GM12878 (cell line): ENCODE results near the gene MYCN. TPM values are rescaled to one million over a fixed set of nuclear protein-coding genes. Genes with fewer than 3 reads are reported as not detected.

Experiments
- ATAC-seq: fragments of 200-7000 bp; cut with Tn5 transposase; 3 replicates; pipeline ENCODE4 v1.9.1; 2020; ENCODE audit warnings: mild to moderate bottlenecking, moderate library complexity
- BruUV-seq: library from RNA; stranded (reverse); fragments of 400-500 nt; replicated peaks from 2 replicates; lab custom pipeline; 2021; lab: Mats Ljungman, UMichigan
- CTCF ChIA-PET: fragments of 300-600 bp; sonication (Branson Sonifier 250); formaldehyde crosslinking; extraction: SDS; loops from one replicate; lab custom pipeline; 2021; ENCODE audit warnings: inconsistent platforms; lab: Yijun Ruan, JAX
- POLR2A ChIA-PET: fragments of 350-600 bp; formaldehyde crosslinking; extraction: SDS; loops from one replicate; lab custom pipeline; 2021; ENCODE audit warnings: inconsistent platforms; lab: Charles Lee
- RAD21 ChIA-PET: fragments of 300-600 bp; sonication (Branson Sonifier 250); formaldehyde crosslinking; loops from one replicate; lab custom pipeline; 2023; ENCODE audit warnings: antibody characterized with exemption; ENCODE audit not compliant: unreplicated experiment; lab: Charles Lee
- SMC1A ChIA-PET: fragments of 300-600 bp; sonication (Branson Sonifier 250); formaldehyde crosslinking; loops from one replicate; lab custom pipeline; 2023; ENCODE audit not compliant: unreplicated experiment, uncharacterized antibody; lab: Charles Lee
- DNase-seq: peaks from one replicate; pipeline ENCODE4 v3.0.0-alpha.2; 2011; ENCODE audit warnings: low read depth, low spot score
- FAIRE-seq: peaks from 3 replicates; lab custom pipeline; 2011; peaks lifted over from hg19 to GRCh38; lab: Jason Lieb, UNC
- H2AFZ ChIP-seq: 2 replicates; pipeline ENCODE4 v1.6.0; 2011; ENCODE audit warnings: low read depth, low read length, control low read depth; ENCODE audit not compliant: control insufficient read depth
- H3K27ac ChIP-seq: 2 replicates; pipeline ENCODE4 v1.5.1; 2011; ENCODE audit warnings: control low read depth; ENCODE audit not compliant: control insufficient read depth, insufficient read depth
- H3K27me3 ChIP-seq, 2 experiments: replicated peaks in 1 of 2; 2 replicates each; pipeline versions ENCODE4 v1.6.0 to v1.6.1; 2011; ENCODE audit warnings: low read length in 1 of 2; ENCODE audit not compliant: control insufficient read depth in 2 of 2, insufficient read depth in 2 of 2
- H3K36me3 ChIP-seq, 2 experiments: 2 replicates each; pipeline ENCODE4 v1.5.1; 2011; ENCODE audit warnings: low read length in 1 of 2; ENCODE audit not compliant: control insufficient read depth in 2 of 2, insufficient read depth in 2 of 2
- H3K4me1 ChIP-seq: 2 replicates; pipeline ENCODE4 v1.6.1; 2011; ENCODE audit warnings: mild to moderate bottlenecking, low read length, moderate library complexity, mixed read lengths; ENCODE audit not compliant: control insufficient read depth, insufficient read depth
- H3K4me2 ChIP-seq: 2 replicates; pipeline ENCODE4 v1.6.0; 2011; ENCODE audit warnings: control low read depth; ENCODE audit not compliant: control insufficient read depth, insufficient read depth
- H3K4me3 ChIP-seq: fragments of 200-600 bp; sonication (generic); 2 replicates; pipeline ENCODE4 v1.5.1; 2016
- H3K79me2 ChIP-seq: 2 replicates; pipeline ENCODE4 v1.6.0; 2011; ENCODE audit warnings: low read length; ENCODE audit not compliant: control insufficient read depth, insufficient read depth
- H3K9ac ChIP-seq: 2 replicates; pipeline ENCODE4 v1.8.0; 2011; ENCODE audit warnings: low read length, control low read depth, mixed read lengths; ENCODE audit not compliant: control insufficient read depth, insufficient read depth
- H3K9me3 ChIP-seq: replicated peaks from 3 replicates; pipeline ENCODE4 v1.5.1; 2011; ENCODE audit warnings: mild to moderate bottlenecking, low read length; ENCODE audit not compliant: control insufficient read depth, insufficient read depth
- H4K20me1 ChIP-seq: 2 replicates; pipeline ENCODE4 v1.6.0; 2011; ENCODE audit not compliant: control insufficient read depth, insufficient read depth
- BRCA1 ChIP-seq: IDR thresholded peaks from 2 replicates; pipeline ENCODE4 v1.6.1; 2011; ENCODE audit warnings: low read depth, low read length, improper control_type of control experiment
- E2F8 ChIP-seq: fragments of 450-650 bp; IDR thresholded peaks from 2 replicates; pipeline ENCODE4 v1.6.1; 2018; ENCODE audit warnings: mild to moderate bottlenecking, low read depth, moderate library complexity; ENCODE audit not compliant: partially characterized antibody
- EGR1 ChIP-seq, 2 experiments: IDR thresholded peaks; 1 replicate in 1 of 2; 2 replicates in 1 of 2; pipeline ENCODE4 v1.6.1; 2011 to 2012; ENCODE audit warnings: low read depth in 2 of 2, low read length in 2 of 2, borderline replicate concordance in 1 of 2, mild to moderate bottlenecking in 1 of 2, moderate library complexity in 1 of 2
- HDAC6 ChIP-seq: fragments of 200-600 bp; sonication (generic); IDR thresholded peaks from one replicate; pipeline ENCODE4 v1.8.0; 2017; ENCODE audit warnings: antibody characterized with exemption; ENCODE audit not compliant: unreplicated experiment
- HDGF ChIP-seq: fragments of 450-650 bp; IDR thresholded peaks from 2 replicates; pipeline ENCODE4 v1.6.1; 2016; ENCODE audit warnings: antibody characterized with exemption
- LARP7 ChIP-seq: fragments of 450-650 bp; IDR thresholded peaks from 2 replicates; pipeline ENCODE4 v1.6.1; 2017; ENCODE audit warnings: mild to moderate bottlenecking
- NBN ChIP-seq: fragments of 450-650 bp; IDR thresholded peaks from 2 replicates; pipeline ENCODE4 v1.6.1; 2016
- NR2C2 ChIP-seq: IDR thresholded peaks from 2 replicates; pipeline ENCODE4 v1.6.1; 2011; ENCODE audit warnings: borderline replicate concordance, low read depth; ENCODE audit not compliant: control insufficient read depth, insufficient read length
- NR2F1 ChIP-seq: fragments of 450-650 bp; conservative IDR thresholded peaks from 2 replicates; pipeline ENCODE4 v1.6.1; 2017; ENCODE audit warnings: mild to moderate bottlenecking
- USF2 ChIP-seq: IDR thresholded peaks from 2 replicates; pipeline ENCODE4 v1.6.1; 2011; ENCODE audit warnings: low read depth, low read length, improper control_type of control experiment, borderline replicate concordance
- WGBS: methylation state at CpG from one replicate; pipeline ENCODE4 v1.1.6; 2016; ENCODE audit warnings: low lambda C conversion rate; ENCODE audit not compliant: insufficient replicate concordance, insufficient coverage; ENCODE audit errors: missing lambda C conversion rate; 5-methylcytosine and 5-hydroxymethylcytosine counted together
- in situ Hi-C: fragments of 300-500 bp; cut with MboI; formaldehyde crosslinking; loops from 9 replicates; pipeline ENCODE4 v1.14.3; 2018; ENCODE audit warnings: mixed read lengths
- intact Hi-C: fragments of 100-400 bp; cut with micrococcal nuclease; formaldehyde crosslinking; loops from one replicate; pipeline ENCODE4 v1.14.2; 2022; ENCODE audit not compliant: unreplicated experiment
- polyA plus RNA-seq, 11 experiments: library from polyadenylated mRNA; depleted of rRNA in 4 of 11; unstranded in 6 of 11; stranded (reverse) in 5 of 11; fragments of >200 nt; fragmentation: Nextera tagmentation in 4 of 11; fragmentation: Illumina TruSeq in 1 of 11; extraction: Ambion mirVana in 4 of 11; extraction: Trizol in 1 of 11; gene quantifications; 1 replicate in 1 of 11; 2 replicates in 10 of 11; pipeline versions ENCODE4 v1.2.1 to v1.2.3, GENCODE V29; 2011 to 2016; ENCODE audit warnings: inconsistent platforms in 2 of 11, missing spikeins in 2 of 11, low read depth in 1 of 11
- total RNA-seq, 4 experiments: library from RNA; depleted of rRNA in 3 of 4; stranded (reverse); fragments of >200 nt in 3 of 4; fragmentation: Illumina TruSeq in 1 of 4; extraction: Trizol in 1 of 4; gene quantifications; 2 replicates each; pipeline versions ENCODE4 v1.2.1 to v1.2.3, GENCODE V29; 2013 to 2021
- TF ChIP-seq, protein P1 (sequence below): IDR thresholded peaks from 2 replicates; pipeline ENCODE4 v1.6.1; 2012; ENCODE audit warnings: low read depth, low read length, improper control_type of control experiment
- TF ChIP-seq, protein P2 (sequence below): fragments of 450-650 bp; IDR thresholded peaks from 2 replicates; pipeline ENCODE4 v1.6.1; 2017; ENCODE audit warnings: mild to moderate bottlenecking, moderate library complexity
- TF ChIP-seq, protein P3 (sequence below): IDR thresholded peaks from 2 replicates; pipeline ENCODE4 v1.6.1; 2011; ENCODE audit warnings: low read depth, mild to moderate bottlenecking, low read length, moderate library complexity, borderline replicate concordance; ENCODE audit errors: extremely low read depth

Gene MYCN
- total and polyA plus RNA-seq, 10 of the 15 experiments (the other 5 are each of a cell fraction or from before 2014, with no cell fraction given) = not detected

DNA sequence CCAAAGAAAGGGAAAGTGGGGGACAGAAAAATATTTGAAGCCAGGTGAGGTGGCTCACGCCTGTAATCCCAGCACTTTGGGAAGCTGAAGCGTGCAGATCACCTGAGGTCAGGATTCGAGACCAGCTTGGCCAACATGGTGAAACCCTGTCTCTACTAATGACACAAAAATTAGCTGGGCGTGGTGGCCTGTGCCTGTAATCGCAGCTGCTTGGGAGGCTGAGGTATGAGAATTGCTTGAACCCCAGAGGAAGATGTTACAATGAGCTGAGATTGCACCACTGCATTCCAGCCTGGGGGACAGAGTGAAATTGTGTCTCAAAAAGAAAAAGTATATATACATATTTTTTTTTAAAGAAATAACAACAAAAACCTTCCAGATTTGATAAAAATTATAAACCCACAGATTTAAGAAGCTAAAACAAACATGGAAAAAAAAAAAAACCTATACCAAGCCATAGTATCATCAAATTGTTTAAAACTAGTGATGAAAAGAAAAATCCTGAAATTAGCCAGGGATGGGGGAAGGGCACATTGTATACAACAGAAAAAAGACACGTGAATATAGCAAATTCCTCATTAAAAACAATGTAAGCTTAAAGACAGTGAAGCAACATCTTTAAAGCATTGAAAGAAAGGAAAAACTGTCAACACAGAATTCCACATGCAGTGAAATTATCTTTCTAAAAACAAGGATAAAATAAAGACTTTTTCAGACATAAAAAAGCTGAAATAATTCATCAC, 40.4 kb upstream of the MYCN start:
- Histone ChIP-seq H4K20me1 (no peaks in the 10 kb centered on the region), H3K4me3 (no peak overlapping the region), H3K36me3 (no peaks in the 10 kb centered on the region), H3K4me1 (no peaks in the 10 kb centered on the region), H3K79me2 (no peaks in the 10 kb centered on the region), H3K4me2 (no peak overlapping the region), H3K27ac (no peak overlapping the region), H2AFZ (no peak overlapping the region), H3K27me3 (no peaks in the 10 kb centered on the region), H3K9me3 (no peaks in the 10 kb centered on the region; the same call in 2 of the 3 replicates), H3K9ac (no peak overlapping the region)
- ATAC-seq (no peak), FAIRE-seq (no peak), DNase-seq (no peak)
- BruUV-seq = no TSS peak
- WGBS = 32% methylated on average over 6 of the region's 6 CpGs
- CTCF ChIA-PET = no interaction called here
- intact Hi-C loops = no loop called here
- RAD21 ChIA-PET = no interaction called here
- SMC1A ChIA-PET = no interaction called here
- POLR2A ChIA-PET = no interaction called here
- in situ Hi-C loops = no loop called here
- TF ChIP-seq HDGF (no peak), NR2C2 (no peak), HDAC6 (no peak), NR2F1 (no peak), LARP7 (no peak), NBN (no peak), BRCA1 (no peak), USF2 (no peak), E2F8 (no peak), EGR1 (IDR thresholded peaks at IDR 0.05; ENCODE audit: borderline replicate concordance in 1 of 2, low read depth in 2 of 2, low read length in 2 of 2) (no peak)
- TF ChIP-seq, protein P1, sequence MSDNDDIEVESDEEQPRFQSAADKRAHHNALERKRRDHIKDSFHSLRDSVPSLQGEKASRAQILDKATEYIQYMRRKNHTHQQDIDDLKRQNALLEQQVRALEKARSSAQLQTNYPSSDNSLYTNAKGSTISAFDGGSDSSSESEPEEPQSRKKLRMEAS = no peak
- TF ChIP-seq, protein P2, sequence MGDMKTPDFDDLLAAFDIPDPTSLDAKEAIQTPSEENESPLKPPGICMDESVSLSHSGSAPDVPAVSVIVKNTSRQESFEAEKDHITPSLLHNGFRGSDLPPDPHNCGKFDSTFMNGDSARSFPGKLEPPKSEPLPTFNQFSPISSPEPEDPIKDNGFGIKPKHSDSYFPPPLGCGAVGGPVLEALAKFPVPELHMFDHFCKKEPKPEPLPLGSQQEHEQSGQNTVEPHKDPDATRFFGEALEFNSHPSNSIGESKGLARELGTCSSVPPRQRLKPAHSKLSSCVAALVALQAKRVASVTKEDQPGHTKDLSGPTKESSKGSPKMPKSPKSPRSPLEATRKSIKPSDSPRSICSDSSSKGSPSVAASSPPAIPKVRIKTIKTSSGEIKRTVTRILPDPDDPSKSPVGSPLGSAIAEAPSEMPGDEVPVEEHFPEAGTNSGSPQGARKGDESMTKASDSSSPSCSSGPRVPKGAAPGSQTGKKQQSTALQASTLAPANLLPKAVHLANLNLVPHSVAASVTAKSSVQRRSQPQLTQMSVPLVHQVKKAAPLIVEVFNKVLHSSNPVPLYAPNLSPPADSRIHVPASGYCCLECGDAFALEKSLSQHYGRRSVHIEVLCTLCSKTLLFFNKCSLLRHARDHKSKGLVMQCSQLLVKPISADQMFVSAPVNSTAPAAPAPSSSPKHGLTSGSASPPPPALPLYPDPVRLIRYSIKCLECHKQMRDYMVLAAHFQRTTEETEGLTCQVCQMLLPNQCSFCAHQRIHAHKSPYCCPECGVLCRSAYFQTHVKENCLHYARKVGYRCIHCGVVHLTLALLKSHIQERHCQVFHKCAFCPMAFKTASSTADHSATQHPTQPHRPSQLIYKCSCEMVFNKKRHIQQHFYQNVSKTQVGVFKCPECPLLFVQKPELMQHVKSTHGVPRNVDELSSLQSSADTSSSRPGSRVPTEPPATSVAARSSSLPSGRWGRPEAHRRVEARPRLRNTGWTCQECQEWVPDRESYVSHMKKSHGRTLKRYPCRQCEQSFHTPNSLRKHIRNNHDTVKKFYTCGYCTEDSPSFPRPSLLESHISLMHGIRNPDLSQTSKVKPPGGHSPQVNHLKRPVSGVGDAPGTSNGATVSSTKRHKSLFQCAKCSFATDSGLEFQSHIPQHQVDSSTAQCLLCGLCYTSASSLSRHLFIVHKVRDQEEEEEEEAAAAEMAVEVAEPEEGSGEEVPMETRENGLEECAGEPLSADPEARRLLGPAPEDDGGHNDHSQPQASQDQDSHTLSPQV = no peak
- TF ChIP-seq, protein P3, sequence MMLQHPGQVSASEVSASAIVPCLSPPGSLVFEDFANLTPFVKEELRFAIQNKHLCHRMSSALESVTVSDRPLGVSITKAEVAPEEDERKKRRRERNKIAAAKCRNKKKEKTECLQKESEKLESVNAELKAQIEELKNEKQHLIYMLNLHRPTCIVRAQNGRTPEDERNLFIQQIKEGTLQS = no peak
